MM.1S (cell line): ENCODE results near the gene INPP5F.

Source experiments
- EZH2 ChIP-seq: fragments of 300-600 bp; sonication (generic); optimal IDR thresholded peaks from 2 replicates; pipeline ENCODE3; 2017; ENCODE audit warnings: low read depth, mild to moderate bottlenecking, antibody characterized with exemption, low read length, mixed read lengths
- TF ChIP-seq, protein P1 (sequence below): fragments of 300-600 bp; sonication (generic); IDR thresholded peaks from 2 replicates; pipeline ENCODE4 v1.5.1; 2016; ENCODE audit warnings: antibody characterized with exemption, low read length, mixed read lengths

DNA sequence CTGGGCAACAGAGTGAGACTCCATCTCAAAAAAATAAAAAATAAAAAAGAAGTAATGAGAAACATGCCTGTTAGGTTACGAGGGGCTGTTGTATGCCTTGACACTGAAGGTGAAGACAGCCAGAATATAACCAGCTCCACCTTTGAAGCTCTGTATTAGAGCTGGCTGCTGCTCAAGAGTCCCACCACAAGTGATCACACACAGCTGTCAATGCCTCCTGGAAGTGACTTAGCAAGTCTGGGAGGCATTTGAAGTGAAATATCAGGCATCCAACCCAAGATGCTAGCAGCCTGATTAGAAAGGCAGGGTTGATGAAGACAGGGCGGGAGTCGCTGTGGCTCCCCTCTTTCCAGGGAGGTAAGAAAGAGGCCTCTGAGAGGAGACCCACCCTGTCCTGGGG lies 34.1 kb upstream of the INPP5F start:
- TF ChIP-seq, protein P1, sequence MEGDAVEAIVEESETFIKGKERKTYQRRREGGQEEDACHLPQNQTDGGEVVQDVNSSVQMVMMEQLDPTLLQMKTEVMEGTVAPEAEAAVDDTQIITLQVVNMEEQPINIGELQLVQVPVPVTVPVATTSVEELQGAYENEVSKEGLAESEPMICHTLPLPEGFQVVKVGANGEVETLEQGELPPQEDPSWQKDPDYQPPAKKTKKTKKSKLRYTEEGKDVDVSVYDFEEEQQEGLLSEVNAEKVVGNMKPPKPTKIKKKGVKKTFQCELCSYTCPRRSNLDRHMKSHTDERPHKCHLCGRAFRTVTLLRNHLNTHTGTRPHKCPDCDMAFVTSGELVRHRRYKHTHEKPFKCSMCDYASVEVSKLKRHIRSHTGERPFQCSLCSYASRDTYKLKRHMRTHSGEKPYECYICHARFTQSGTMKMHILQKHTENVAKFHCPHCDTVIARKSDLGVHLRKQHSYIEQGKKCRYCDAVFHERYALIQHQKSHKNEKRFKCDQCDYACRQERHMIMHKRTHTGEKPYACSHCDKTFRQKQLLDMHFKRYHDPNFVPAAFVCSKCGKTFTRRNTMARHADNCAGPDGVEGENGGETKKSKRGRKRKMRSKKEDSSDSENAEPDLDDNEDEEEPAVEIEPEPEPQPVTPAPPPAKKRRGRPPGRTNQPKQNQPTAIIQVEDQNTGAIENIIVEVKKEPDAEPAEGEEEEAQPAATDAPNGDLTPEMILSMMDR, result no peak
- no peak for TF ChIP-seq EZH2
